GM10847 (cell line): ENCODE results near the gene DGAT2.

Experiments
- POLR2A ChIP-seq: IDR thresholded peaks from 2 replicates; pipeline ENCODE4 v1.6.1; 2011; ENCODE audit not compliant: insufficient read length; ENCODE audit errors: extremely low read depth

The DGAT2 gene

GRCh38 chr11:75770102-75770501 is 1.5 kb downstream of the DGAT2 start:
- no peak for TF ChIP-seq POLR2A

- TF ChIP-seq POLR2A = no peak
These were observed 3.2 kb downstream of the DGAT2 start for GRCh38 chr11:75771646-75772410.

- no peak for TF ChIP-seq POLR2A
These were observed 5.2 kb downstream of the DGAT2 start for GRCh38 chr11:75773595-75774353.

GRCh38 chr11:75775056-75775455 is 6.5 kb downstream of the DGAT2 start:
- TF ChIP-seq POLR2A = no peak

- no peak for TF ChIP-seq POLR2A
These were observed 8.0 kb downstream of the DGAT2 start for GRCh38 chr11:75776546-75776945.

- TF ChIP-seq POLR2A = no peak
These were observed 9.0 kb downstream of the DGAT2 start for GRCh38 chr11:75777461-75778110.

- no peak for TF ChIP-seq POLR2A
These were observed 10.4 kb downstream of the DGAT2 start for GRCh38 chr11:75778962-75779361.

GRCh38 chr11:75779960-75780359 is 11.4 kb downstream of the DGAT2 start:
- no peak for TF ChIP-seq POLR2A

GRCh38 chr11:75780888-75781287 is 12.3 kb downstream of the DGAT2 start:
- no peak for TF ChIP-seq POLR2A

GRCh38 chr11:75781296-75781695 is 12.7 kb downstream of the DGAT2 start:
- no peak for TF ChIP-seq POLR2A

GRCh38 chr11:75781831-75782230 is 13.3 kb downstream of the DGAT2 start:
- TF ChIP-seq POLR2A = no peak

- TF ChIP-seq POLR2A = no peak
These were observed 14.1 kb downstream of the DGAT2 start for GRCh38 chr11:75782540-75783263.

GRCh38 chr11:75783416-75784084 is 15.0 kb downstream of the DGAT2 start:
- TF ChIP-seq POLR2A = no peak

- no peak for TF ChIP-seq POLR2A
These were observed 15.5 kb downstream of the DGAT2 start for GRCh38 chr11:75784085-75784478.

- no peak for TF ChIP-seq POLR2A
These were observed 15.9 kb downstream of the DGAT2 start for GRCh38 chr11:75784506-75784905.
